ENCODE data around the gene SEZ6.

SEZ6 gene

DNA sequence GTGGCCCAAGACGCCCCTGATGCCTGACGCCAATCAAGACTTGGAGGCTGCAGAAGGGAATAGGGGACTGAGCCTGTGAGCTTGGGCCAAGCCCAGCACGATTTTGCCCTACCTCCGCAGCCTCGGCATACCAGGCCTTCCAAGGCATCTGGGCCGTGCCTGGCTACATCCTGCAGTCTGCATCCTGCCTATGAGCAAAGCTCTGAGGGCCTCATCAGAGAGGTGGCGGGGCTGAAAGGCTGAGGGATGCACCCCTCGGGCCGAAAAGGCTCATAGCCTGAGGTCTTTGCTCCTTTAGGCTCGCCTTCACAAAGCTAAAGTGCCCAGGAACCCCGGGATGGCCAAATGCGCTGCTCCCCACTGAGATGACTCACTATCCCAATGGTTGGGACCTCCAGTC lies 2.5 kb downstream of the SEZ6 start:
- no peak for DNase-seq

DNA sequence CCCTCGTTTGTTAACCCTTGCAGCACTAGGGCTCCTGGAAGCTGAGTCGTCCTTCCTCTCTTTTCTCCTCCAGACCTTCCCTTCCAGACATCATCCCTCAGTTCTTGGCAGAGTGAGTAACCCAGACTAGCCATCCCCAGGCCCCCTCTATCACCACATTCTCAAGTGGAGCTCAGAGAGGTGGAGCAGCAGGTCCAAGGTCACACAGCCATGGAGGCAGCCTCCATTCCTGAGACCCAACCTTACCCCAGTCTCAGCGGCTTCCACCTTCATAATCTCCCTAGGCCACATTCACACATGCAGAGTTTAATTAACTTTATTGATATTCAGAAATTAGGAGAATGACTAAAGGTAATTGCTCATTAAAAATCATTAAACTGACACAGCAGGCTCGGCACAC lies 3.0 kb downstream of the SEZ6 start:
- no peak for DNase-seq

DNA sequence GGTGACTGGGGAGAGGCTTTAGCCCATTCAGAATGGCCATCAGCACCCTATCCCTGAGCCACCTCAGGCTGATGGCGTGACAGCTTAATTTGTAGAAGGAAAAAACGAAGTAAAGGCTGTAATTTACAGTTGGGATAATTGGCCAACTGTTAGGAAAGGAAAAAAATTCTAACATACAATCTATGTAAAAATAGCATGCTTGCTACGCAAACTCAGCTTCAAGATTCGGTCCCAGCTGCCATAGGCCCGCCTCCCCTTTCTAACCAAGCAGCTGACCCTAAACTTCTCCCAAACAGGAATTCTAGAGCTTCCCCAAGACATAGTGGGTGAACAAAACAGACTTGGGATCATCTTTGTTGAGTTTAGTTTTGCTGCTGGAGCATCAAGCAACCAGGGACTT lies 4.9 kb downstream of the SEZ6 start:
- no peak for DNase-seq

DNA sequence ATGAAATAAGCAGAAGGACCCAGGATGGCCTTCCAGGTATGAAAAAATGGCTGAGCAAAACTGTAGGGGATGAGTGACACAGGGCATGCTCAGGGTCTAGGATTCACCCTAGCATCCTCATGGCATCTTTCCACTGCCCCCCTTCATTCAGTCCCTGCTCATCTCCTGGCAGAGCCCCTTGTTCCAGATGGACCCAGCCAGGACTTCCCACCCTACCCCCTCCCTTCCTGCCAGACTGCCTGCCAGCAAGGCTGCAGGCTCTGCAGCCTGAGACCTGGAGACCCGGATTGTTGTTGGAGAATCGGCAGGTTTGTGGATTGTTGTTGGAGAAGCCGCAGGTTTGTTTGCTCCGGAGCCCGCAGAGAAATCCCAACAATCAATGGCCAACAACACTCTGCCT lies 6.6 kb downstream of the SEZ6 start:
- no peak for DNase-seq

DNA sequence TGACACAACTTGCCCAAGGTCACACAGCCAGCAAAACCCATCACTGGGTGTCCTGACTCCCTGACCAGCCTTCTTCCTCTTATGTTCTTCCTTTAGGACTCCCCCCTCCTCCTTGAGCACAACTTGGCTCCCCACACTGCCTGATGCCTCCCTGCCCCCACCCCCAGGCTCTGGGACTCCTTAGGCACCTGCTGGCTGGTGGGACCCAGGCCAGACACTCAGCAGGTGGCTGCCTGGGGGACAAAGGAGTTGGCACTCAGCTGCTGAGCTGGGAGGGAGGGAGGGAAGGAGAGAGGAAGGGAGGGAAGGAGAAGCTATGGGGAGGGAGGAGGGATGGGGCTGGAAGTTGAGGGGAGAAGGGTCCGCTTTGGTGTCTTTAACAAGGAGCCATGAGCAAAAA lies 8.0 kb downstream of the SEZ6 start:
- DNase-seq, result no peak

DNA sequence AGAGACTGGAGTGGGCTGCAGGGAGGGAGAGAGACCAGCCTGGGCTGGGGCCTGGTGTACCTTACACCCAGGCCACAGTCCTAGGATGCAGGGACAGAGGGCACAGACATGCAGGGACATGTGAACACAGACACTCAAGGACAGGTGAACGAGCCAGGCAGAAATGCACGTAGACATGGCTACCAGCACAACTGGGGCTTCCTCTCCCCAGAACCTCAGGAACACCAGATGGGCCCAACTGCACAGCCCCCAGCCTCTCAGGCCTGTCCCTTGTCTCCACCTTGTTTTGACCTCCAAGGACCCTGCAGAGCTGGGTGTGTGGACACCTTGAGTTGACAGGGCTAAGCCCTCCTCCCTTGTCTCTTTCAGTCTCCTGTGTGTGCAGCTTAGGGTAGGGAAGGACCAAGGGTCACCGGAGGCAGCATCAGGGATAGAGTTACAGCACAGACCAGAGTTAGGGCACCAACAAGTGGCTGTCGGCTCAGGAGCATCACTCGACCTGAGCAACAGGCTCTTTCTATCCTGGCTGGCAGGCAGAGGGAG lies 9.2 kb downstream of the SEZ6 start:
- DNase-seq, result no peak

DNA sequence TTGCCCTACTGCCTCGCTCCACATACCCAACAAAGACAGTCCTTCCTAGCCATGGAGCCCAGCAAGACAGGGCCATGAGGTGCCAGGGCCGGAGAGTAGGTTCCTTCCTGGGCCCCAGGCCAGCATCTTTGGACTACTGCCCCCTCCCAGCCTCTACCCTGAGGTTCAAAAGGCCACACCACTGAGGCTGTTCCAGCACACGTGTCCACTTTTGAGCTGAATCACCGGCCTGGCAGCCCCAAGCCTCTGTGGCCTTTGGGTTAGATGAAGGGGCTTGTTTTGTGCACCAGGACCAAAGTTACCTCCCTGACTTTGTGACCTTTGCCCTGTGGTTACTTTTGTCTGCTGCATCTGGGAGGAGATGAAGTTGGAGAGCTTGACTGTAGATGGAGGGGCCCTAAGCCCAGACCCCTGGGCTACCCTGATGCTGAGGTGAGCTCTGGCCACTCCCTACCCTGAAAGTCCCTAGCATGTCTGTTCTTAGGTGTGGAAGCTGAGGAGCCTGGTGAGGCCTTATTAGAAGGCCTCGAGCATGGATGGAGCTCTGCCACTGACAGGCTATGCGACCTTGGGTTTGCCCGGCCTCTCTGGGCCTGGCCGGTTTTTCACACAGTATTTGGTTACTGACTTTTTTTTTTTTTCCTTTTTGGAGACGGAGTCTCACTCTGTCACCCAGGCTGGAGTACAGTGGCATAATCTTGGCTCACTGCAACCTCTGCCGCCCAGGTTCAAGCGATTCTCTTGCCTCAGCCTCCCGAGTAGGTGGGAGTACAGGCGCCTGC lies 12.0 kb downstream of the SEZ6 start:
- no peak for DNase-seq

DNA sequence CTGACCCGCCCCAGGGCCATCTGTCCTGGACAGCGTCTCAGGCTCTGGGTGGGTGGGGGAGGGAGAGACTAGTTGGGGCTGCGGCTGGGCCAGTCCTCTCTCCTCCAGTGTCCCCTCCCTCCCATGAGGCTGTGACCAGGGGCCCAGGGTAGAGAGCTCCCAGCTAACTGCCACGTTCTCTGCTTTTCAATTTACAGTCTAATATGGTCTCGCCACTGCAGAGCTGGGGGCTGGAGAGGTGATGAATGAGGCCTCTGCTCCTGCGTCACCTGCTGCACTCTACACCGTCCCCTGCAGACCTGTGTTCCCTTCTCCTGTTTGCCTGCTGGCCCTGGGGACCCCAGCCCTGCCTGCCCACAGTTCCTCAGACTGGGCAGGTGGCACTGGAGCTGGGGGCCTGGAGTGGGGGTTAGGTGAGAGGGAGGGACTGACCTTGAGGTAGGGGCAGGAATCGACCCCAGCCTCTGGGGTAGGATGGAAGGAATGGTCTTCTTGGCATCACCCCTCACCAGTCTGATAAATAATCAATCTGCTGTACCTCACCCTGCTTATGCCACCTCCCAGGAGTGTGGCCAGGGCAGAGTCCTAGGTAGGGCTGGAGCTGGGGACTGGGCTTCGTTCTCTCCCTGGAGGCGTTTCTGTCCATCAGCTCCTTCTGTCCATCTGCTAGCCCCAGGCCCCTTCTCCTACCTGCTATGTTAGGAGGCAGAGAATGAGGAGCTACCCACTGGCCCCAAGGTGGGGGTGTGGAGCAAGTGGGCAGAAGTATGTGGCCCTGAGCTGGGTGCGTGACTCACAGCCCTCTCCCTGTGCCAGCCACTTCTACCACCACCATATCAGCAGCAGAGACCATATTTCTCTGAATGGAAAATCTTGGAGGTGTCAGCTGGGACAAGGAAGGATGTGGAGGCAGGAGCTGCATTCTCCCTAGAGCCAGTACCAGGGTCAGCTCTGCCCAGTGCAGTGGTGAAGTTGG lies 12.9 kb downstream of the SEZ6 start:
- no peak for DNase-seq

DNA sequence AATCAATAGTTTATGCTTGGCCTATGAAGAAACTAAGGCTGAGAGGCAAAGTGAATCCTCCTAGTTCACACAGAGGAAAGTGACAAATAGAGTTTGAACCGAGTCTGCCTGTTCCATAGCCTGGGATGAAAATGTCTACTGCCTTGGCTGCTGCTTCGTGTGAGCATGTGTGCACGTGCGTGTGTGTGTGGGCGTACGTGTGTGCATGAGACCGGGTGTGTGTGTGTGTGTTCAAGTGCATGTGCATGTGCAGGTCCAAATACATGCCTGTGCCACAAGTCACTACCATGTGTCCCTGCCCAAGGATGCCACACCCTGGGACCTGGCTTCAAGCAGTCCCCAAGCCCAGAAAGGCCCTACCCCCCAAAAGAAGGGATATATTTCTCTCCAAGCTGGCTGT lies 13.6 kb downstream of the SEZ6 start:
- no peak for DNase-seq

DNA sequence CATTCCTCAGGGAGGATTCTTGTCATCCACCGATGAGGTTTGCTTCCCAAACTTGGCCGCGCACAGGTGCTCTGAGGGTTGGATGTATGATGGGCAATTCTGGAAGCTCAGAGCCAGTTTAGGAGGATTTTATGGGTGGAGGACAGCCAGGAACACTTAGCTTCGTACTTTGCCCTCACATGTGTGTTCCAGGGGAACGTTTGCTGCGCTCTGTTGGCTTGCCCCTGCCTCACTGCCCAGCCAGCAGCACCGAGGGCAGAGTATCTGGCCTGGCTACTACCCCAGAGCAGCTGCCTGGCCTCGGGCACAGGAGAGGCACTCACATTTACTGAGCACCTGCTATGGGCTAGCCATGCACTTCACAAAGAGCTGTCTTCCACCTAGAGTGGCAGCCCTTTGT lies 14.1 kb downstream of the SEZ6 start:
- no peak for DNase-seq

DNA sequence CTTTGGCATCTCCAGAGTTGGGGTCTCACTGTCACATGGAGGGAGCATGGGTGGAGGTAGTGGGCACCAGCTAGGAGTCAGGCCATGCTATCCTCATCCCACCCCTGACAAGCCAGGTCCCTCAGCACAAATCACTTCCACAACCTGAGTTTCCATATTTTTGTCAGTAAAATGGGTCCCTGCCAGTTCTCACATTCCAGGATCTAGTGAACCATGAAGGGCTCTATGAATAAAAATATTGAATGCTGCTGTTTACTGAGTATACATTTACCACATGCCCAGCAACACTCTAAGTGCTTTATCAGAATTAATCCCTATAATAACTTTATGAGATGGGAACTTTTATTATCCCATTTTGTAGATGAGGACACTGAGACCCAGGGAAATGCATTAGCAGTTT lies 16.8 kb downstream of the SEZ6 start:
- no peak for DNase-seq

DNA sequence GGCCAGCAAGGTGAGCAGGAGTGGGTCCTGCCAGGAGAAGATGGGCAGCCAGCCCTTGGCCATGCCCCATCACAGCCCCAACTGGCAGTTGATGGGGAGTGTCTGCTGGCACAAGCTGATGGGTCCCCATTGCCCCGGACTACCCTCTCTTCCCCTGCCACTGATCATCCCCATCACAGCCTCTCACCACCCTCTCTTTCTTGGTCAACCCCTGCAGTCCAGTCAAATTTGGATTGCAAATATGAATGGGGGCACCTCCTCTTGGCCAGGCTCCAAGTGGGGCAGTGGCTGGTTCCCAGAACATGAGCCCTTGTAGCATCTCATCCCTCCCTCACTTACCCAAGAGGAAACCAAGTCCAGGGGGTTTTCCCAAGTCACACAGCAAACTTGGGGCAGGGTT lies 17.4 kb downstream of the SEZ6 start:
- no peak for DNase-seq

DNA sequence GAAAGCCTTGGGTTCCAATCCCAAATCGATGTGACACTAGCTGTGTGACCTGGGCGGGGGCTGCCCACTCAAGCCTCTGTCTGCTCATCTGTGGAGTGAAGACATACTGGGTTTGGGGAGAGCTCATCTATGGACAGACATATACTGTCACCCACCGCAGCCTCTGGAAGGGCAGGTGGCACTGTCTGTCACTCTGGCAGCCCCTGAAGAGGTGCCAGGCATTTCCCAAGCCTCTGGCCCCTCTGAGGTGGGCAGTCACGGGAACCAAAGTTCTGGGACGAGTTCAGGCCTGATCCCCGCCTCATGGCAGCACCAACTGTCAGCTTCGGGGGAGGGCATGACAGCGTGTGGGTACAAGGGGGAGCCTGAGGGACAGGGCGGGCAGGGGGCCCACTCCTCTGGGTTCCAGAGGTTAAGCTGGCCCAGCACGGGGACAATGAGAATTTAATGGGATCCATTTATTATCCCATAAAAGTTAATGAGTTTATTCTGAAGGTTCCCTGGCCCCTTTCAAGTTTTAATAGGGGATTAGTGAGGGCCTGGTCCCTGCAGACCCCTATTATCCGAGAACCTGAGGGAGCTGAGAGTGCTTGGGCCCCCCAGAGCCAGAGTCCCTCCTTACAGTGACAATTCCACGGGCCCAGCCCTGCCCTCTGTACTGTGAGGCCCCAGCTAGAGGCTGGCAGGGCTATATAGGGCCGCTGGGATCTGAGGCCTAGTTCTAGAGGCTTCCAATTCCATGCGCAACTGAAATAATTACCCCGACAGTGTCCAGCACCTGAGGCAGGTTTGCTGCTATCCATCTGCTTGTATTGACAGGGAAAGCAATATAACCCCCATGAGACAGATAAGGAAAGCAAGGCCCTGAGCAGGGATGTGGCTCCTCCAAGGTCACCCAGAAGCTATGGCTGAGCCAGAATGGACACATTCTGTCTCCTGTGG lies 18.8 kb downstream of the SEZ6 start:
- no peak for DNase-seq

DNA sequence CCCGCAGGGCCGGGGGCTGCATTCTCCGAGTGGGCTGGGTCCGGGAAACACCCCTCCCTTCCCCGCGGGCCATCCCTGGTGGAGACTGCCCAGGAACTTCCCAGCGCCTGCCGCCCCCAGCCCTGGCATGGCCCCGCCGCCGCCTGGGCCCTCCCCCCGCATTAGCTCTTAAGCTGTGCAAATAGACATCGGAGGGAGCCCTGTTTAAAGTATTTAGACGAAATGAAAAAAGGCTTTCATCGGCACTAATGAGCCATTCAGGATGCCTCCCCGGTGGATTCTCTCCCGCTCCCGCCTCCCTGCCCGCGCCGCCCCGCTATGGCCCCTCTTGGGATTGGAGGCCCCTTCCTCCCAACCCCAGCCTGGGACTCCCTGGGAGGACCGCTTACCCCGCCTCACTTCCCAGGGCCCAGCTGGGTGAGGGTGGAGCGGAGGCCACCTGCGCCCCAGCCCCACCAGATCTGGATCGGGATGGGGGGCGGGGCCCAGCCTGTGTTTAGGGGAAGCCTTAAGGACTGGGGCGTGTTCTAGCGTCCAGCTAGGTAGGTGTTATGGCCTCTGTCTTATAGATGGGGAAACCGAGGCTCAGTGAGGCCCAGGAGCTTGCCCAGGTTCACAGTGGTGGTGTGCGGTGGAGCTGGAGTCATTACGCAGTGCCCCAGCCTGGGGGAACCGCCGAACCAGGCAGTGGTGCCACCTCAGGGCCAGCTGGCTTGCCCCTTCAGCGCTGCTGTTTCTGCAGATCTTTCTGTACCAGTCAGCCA lies 19.7 kb downstream of the SEZ6 start:
- no peak for DNase-seq

DNA sequence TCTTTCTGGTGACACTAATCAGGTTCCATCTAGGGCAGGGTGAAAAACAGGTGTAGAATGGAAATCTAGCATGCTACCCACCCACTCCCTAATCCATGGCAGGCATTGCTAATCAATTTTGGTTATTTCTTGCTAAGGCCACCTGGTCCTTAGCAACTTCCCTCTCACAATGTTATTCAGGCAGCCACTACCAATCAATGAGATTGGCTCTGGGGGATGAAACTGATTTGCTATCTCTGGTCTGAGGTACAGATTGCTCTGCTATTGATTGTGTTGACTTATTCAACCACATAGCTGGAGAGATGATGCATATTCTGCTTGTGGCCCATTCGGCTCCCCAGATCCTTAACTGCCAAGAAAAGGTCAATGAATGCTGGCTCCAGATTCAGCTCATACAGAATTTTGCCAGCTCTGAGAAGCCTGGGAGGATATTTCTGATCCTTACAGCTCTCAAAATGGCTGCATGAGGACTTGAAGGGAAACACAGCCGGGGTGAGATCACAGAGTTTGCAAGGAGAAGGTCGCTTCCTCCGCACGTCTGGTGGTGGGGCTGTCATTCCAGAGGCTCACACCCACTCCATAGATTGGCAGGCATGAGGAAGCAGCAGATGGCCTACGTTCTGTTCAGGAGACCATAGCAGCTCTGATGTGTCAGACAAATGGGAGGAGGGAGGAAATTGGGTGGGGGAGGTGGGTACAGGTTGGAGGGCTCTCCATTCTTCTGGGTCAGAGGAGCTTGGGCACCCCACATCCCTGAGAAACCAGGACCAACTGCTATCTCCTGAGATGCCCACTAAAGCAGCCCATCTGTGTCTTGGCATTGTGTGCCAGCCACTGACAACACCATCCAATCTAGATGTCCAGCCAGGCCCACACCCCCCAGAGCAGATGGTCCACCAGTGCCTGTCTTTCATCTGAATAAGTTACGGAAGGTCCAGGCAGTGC lies 22.3 kb downstream of the SEZ6 start:
- DNase-seq, result peak; percentile 82 to 95

DNA sequence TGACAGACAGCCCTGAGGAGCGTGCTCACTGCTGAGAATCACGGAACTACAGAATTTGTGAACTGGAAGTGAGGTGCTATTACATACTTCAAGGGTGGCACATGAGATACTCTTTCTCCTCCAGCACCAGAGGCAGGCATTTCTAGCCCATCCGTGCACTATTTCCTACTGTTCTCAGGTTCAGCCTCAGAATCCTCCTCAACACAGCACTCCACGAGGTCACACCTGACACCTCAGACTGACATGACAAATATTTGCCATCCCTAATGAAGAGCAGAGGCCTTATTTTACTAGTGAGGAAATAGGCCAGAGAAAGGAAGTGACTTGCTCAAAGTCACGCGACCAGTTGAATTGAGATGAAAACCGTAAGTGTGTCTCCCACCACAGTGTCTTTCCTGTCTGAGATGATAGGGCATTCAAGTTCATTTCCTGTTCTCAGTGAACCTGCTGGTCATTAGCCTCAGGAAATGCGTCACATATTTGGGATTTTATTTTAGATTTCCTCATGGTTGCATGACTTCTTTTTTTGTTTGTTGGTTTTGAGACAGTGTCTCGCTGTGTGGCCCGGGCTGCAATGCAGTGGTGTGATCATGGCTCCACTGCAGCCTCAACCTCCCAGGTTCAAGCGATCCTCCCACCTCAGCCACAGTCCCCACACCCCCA lies 23.6 kb downstream of the SEZ6 start:
- DNase-seq, result peak; percentile 92 to 95

DNA sequence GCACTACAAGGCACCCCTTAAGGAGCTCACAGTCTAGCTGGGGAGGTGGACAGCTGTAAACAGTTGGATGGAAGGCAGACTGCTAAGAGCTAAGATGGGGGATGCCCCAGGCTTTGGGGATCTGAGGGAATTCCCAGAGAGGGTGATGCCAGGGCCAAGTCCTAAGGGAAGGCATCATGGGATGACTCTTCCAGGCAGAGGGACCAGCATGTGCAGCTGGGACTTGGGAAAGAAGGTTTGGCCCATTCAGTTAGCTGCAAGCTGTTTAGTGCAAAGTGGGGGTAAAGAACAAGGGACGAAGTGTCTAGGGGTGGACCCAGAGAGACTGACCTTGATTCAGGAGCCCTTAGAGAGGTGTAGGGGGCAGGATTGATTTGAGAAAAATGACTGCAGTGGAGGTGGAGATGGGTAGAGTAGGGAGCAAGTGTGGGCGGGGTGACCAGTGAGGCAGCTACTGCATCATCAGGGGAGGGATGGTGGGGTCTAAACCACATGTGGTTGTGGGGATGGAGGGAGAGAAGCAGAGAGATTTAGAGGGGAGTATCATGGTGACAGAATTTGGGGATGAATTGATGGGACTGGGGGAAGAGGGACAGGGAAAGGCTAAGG lies 27.4 kb downstream of the SEZ6 start:
- DNase-seq, result no peak

DNA sequence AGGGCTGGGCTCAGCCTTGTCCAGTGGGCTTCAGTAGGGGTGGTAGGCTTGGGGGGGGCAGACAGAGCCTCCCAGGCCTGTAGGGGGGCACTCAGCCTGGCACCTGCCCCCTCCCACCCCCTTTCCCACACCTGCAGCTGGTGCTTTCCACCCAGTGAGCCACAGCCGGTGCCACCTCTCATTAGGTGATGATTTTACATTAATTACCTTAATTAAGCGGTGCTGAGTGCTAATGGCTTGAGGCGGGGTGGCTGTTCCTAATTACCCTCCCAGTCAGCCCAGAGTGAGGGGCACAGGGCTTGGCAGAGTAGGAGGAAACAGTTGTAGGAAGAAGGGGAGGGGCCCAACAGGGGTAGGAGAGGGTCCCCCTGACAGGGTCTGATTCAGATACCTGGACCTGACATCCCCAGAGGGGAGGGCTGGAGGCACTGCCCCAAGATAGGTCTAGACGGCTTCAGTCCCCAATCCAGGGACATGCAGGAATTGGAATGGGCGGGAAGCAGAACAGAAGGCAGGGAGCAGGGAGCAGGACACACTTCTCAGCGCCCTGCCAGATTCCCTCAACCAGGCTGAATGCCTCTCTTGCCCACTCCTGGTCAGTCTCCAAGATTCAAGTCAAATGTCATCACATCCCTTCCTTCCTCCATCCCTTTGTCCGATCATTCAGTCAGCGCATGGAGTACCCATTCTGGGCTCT lies 28.0 kb downstream of the SEZ6 start:
- no peak for DNase-seq

DNA sequence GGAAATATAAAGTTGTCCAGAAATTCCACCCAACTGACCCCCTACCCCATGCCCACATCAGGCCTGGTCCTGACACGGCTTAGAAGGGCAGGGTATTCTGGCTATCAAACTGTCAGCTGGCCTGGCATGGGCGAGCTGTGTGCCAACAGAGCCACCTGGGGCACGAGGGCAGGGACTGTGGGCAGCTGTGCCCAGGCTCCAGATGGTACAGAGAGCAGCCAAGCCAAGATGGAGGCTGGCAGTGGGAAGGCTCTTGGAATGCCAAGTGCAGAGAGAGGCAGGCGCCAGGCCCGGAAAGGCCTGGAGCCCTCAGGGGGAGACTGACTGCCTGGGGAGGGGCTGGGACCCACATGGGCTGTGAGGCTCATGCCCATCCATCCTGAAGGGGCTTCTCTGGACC lies 30.2 kb downstream of the SEZ6 start:
- no peak for DNase-seq
